Pulmonary artery endothelial cell (primary cell): ENCODE measurements around the gene RNPEP. TPM values are rescaled to one million over a fixed set of nuclear protein-coding genes. Genes with fewer than 3 reads are reported as not detected.
A peak's percentile ranks its signal among the peaks of the same experiment; 100 is the strongest.
"Not testable (repeated sequence)": the region's sequence is repeated elsewhere in the genome, so short reads cannot be mapped to it uniquely, and the experiment has no call there.

Experiments used
- DNase-seq: peaks from one replicate; pipeline ENCODE4 v3.0.0-alpha.2; 2011; ENCODE audit warnings: low read depth, low spot score
- total RNA-seq: library from RNA; depleted of rRNA; stranded (reverse); fragments of >200 nt; gene quantifications from 2 replicates; pipeline ENCODE4 v1.2.3, GENCODE V29; 2014

RNPEP gene, protein sequence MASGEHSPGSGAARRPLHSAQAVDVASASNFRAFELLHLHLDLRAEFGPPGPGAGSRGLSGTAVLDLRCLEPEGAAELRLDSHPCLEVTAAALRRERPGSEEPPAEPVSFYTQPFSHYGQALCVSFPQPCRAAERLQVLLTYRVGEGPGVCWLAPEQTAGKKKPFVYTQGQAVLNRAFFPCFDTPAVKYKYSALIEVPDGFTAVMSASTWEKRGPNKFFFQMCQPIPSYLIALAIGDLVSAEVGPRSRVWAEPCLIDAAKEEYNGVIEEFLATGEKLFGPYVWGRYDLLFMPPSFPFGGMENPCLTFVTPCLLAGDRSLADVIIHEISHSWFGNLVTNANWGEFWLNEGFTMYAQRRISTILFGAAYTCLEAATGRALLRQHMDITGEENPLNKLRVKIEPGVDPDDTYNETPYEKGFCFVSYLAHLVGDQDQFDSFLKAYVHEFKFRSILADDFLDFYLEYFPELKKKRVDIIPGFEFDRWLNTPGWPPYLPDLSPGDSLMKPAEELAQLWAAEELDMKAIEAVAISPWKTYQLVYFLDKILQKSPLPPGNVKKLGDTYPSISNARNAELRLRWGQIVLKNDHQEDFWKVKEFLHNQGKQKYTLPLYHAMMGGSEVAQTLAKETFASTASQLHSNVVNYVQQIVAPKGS
- 53.5 and 55.4 TPM in 2 replicates for total RNA-seq

DNA sequence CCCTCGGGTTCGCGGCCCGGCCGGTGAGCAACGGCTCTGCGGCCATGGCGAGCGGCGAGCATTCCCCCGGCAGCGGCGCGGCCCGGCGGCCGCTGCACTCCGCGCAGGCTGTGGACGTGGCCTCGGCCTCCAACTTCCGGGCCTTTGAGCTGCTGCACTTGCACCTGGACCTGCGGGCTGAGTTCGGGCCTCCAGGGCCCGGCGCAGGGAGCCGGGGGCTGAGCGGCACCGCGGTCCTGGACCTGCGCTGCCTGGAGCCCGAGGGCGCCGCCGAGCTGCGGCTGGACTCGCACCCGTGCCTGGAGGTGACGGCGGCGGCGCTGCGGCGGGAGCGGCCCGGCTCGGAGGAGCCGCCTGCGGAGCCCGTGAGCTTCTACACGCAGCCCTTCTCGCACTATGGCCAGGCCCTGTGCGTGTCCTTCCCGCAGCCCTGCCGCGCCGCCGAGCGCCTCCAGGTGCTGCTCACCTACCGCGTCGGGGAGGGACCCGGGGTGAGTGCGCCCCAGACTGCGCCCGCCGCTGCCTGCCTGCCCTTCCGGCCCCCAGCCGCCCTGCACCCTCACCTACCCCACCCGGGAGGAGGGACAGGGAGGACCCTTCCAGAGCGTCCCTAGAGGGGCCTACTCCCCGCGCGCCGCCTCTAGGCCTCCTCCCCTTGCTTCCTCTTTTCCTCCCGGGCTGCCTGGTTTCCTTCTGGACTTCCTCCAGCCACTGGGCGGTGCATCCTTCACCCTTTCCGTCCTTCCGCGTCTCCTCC lies at the start of gene RNPEP:
Gene RNPEP, plus strand, starts transcription at position 26 of the 757 bp plus-strand sequence. Its CDS starts 19 bp downstream, at position 45.
- no peak for DNase-seq

DNA sequence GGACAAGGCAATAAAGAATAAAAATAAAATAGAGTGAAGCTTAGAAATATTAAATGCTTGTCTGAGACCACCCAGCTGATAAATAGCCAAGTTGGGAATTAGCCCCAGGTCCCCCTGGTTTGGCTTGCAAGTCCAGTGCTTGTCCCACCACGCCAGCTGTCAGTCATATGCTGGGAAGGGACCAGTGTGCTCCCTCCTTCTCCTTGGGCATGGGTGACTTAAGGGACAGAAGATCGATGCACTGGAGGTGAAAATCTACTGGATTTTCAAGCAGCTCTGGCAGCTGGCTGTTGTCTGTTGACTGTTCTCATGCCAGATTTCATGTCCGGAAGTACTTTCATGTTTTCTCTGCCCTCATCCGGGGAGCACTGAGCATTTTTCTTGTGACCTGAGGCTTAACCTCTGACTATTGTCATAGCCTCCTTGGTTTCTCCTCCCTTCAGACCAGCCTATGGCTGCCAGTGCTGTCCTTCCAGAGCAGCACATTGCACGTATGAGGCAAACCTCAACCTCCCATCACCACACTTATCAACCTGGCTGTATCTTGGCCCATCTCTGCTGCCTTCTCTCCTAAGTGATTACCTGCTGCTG lies 48.5 kb upstream of the RNPEP start:
- DNase-seq = no peak

DNA sequence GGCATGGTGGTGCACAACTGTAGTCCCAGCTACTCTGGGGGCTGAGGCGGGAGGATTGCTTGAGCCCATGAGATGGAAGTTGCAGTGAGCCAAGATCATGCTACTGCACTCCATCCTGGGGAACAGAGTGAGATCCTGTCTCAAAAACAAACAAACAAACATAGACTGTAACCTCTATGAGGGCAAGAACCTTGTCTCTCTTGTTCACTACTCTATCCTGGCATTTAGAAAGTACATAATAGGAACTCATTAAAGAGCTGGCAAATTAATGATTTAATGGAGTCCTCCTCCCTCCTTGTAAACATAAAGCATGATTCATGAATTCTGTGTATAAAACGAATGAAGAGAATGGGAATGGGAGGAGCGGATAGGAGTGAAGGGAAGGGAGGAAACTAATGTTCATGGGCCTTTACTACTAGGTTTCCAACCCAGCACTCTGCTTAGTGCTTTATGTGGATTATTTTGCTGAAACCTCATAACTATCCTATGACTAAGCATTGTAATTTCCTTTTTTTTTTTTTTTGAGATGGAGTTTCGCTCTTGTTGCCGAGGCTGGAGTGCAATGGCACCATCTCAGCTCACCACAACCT lies 44.7 kb upstream of the RNPEP start:
- DNase-seq = peak; percentile 56

DNA sequence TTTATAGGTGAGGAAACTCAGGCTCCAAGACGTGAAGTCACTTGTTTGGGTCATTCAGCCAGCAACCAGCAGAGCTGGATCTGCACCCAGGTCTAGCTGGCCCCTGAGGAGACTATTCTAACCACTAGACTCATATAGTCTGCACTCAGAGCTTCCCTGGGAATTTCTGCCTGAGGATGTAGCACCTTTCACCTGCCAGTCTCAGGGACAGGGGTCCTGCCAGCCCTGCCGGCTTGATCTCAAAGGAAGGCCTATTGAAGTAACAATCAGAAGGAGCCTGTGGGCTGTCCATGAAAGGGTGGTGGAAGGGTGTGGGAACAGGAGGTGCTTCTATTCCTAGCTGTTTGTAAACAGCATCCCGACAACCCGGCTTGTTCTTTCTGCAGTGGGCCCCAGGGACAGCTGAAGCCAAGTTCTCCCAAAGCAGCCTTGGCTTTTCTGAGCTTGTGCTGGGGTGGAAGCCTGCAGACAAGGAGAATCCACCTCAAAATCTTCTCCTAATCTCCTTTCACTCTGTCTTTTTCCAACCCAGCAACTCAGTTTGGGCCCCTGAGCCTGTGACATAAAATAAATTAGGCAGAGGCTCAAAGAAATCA lies 43.9 kb upstream of the RNPEP start:
- DNase-seq = no peak

DNA sequence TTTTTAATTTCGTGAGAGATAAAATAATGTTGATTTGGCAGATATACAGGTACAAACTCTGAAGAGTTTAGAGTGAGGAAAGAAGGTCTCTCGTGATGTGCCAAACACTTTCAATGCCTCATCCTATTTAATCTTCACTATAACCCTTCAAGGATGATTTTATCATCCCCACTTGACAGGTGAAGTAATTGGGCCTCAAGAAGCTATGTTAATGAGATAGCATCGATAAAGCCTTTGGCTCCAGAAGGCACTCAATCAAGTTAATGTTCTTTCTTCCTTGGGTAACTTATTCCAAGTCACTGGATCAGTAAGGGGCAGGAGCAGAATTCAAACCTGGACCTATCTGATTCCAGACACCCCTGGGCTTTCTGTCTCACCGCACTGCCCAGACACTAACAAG lies 43.3 kb upstream of the RNPEP start:
- no peak for DNase-seq

DNA sequence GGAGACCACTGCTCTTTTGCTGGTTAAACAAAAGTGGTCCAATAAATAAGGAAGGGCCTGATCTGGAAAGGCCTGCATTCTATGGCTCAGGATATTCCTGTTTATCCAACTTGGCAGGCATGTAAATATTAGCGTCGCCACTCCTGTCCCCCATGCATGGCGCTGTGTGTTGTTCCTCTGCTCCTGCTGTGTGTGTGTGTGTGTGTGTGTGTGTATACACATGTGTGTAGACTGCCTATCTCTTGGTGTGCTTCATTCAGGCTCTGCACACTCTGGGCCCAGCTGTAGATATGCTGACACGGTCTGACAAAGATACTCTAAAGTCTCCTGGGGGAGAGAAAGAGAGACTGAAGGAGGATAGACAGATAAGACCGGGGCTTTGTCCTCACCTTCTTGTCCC lies 42.9 kb upstream of the RNPEP start:
- DNase-seq = no peak

DNA sequence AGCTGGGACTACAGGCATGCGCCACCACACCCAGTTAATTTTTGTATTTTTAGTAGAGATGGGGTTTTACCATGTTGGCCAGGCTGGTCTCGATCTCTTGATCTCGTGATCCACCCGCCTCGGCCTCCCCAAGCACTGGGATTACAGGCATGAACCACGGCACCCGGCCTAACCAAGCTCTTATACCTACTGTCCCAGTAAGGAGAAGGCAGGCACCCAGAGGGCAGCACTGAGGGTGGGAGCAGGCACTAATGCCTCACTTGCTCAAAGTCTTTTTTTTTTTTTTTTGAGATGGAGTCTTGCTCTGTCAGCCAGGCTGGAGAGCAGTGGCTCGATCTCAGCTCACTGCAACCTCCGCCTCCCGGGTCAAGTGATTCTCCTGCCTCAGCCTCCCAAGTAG lies 42.1 kb upstream of the RNPEP start:
- not testable (repeated sequence) for DNase-seq

DNA sequence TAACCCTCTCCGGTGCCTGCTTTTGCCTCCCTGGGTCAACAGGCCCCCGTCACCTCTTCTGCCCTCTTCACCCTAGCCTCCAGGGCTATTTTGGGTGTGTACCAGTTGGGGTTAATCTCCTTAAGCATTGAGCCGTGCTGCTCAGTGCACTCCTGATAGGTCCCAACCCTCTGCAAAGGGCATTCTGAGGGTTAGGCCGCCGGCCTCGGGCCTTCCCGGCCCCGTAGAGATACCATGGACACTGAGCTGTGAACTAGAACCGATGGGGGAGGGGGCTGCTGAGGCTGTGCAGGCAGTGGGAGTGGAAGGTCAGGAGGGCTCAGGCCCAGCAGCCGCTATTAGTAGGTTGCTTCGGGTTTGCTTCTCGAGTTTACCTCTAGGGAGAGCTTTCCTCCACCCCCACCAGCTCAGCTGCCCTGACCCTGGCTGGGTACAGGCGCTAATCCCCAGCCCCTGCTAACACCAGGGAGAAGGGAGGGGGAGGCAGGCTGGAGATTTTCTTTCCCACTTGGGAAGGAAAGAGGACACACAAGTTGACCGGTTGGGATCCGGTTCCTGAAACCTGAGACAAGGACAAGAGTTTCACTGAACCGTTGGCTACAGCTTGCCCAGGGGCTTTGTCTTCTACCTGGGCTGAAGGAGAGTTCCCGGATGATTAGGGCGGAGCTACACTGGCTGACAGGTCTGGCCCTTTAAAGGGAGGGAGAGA lies 40.9 kb upstream of the RNPEP start:
- DNase-seq = no peak

DNA sequence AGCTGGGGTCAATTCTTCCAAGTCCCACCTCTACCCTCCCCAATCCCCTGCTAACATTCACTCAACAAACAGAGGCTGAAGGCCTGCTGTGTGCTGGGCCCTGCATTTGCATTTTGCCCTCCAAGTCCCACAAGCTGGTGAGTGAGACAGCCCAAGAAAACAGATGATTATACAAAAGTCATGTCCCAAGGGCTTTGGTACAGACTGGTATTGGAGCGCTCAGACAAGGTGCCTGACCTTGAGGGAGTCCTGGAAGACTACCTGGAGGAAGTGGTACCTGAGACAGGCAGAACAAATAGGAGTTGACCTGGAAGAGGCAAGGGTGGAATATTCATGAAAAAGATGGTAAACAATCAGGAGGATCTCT lies 40.3 kb upstream of the RNPEP start:
- no peak for DNase-seq

DNA sequence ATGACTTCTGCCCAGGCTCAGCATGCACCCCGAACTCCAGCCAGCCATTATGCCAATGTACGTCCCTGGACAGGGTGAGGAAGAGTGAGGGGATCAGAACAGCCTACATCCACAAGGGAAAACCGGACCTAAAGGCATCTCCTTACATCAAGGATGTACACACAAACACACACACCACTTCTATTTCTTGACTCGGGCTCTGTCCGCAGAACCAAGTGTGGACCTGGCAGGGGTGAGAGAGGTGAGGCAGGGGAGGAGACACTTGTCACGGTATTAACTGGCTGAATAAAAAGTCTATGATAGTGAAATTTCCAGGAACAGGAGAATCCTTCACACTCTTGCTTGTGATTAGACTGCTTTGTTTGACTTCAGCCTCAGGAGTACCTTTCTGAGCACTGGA lies 38.4 kb upstream of the RNPEP start:
- DNase-seq = no peak

DNA sequence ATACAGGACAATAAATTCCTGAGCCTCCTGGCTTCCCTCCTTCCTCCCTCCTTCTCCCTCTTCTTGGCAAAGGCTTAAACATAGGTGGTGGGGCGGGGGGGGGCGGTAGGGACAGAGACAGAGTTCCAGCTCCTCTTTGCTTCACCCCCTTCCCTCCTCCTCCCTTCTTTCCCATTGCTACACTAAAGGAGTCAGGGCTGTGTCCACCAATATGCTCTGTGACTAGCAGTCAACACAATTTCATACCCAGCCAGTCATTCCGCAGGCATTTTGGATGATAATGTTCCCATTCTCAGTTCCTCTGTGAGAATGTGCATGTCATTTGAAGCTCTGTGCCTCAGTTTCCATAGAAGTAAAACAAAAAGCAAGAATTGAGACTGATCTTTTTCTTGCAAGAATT lies 37.8 kb upstream of the RNPEP start:
- no peak for DNase-seq

DNA sequence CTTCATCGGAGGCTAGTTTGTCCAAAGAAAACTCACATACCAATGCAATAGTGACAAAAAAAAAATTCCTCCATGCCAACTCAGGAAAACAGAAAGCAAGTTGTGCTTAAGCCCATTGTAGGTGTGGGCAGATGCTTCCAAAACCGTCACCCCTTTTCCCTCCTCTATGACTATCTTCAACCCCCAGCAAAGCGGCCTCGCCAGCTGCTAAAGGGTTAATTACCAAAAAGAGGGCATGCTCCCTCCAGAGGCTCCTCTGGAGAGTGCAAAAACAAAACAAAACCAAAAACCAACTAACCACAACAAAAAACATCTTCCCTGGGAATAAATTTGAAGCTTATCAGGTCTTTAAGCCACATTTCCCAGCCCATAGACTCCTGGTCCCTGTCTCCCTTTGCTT lies 37.3 kb upstream of the RNPEP start:
- no peak for DNase-seq

DNA sequence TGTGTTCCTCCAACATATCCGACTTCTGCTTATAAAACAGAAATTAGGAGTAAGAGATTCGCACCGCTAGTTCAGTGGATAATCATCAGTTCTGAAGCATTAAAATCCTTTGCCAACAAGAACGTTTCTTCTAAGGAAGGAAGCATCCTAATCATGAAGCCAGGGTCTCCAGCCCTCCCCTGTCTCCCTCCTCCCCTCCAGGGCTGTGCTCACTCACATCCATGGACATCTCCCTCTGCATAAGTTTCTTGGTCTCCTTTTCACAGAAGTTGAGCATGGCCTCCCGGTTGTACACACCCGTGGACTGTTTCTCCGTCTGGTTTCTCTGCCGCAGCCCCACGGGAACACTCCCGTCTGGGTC lies 36.6 kb upstream of the RNPEP start:
- no peak for DNase-seq

DNA sequence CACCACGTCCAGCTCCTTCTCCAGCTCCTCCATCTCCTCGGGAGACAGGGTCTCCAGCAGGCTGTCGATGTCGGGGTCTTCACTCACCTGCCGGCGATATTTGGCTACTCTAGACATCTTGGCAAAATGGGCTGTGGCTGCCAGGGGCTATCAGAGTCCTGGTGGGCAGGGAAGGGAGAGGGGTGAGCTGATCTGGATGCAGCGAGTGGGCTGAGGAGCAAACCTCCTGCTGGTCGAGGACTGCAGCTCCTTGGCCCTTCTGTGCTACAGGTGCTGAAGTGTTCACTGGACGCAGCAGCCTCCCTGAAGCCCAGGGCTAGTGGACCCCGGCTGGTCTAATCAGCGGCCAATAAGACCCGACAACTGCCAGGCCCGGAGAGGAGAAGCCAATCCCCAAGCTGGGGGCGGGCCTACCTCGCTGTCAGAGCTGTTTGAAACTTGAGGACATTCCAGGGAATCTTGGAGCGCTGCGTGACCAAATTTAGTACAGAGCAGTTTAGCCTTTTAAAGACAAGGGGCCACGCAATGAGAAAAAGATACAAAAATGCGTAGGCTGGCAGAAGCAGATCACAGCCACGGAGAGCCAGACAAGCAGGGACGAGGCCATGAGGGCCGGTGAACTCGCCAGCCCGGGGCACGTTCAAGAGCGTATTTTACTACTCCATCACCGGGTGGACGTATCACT lies 36.1 kb upstream of the RNPEP start, which contains the start of gene LMOD1:
Gene LMOD1, minus strand, starts transcription at position 325 of the 685 bp plus-strand sequence. Its CDS starts 208 bp downstream, at position 117.
- DNase-seq = peak; percentile 49

DNA sequence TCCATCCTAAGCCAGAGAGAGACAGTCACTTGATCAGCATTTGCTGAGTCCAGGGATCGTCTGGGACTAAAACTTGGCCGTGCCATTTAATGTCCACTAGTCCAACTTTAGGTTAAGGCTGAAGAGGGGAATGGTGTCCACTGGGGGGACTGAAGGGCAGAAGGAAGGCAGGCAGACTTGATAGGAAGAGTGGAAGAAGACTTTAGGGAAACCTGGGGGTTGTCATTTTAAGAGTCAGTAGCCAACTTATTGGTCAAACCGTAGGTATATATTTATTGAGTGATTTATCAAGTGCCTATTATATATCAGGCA lies 34.8 kb upstream of the RNPEP start:
- no peak for DNase-seq

DNA sequence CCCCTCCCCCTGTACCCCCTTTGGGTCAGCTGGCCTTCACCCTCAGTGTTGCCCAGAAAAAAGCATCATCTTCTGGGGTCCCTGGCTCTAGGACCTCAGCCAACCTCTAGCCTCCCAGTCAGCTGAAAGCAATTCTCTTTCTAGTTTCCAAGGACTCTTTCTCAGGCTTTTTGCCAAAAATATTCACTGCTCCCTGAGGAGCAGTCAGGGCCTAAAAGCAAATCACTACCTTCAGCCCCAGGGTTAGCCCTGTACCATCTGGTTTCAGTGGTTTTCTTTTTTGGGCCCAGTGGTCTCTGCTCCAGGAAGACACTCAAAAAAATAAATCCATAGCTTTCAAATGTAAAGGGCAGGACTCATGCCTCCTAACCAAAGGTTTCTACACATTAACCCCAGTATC lies 33.0 kb upstream of the RNPEP start:
- DNase-seq = no peak

DNA sequence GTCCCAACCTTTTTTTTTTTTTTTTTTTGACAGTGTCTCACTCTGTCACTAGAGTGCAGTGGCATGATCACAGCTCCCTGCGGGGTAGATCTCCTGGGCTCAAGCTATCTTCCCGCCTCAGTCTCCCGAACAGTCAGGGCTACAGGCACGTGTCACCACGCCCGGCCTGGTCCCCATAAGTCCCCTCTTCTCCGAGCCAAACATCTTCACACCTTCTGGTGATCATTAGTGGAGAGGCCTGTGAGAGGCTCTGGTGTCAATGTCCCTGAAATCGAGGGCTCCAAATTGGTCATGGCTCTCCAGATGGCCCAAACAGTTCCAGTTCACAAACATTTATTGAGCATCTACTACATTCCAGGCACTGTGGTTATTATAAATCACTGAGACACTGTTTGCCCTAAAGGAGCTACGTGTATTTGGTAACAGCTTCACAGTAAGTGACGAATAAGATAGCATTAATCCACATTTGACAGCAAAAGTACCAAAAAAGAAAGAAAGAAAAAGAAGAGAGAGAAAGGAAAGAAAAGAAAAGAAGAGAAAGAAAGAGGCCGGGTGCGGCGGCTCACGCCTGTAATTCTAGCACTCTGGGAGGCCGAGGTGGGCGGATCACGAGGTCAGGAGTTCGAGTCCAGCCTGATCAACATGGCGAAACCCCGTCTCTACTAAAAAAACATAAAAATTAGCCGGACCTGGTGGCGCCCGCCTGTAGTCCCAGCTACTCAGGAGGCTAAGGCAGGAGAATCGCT lies 28.0 kb upstream of the RNPEP start:
- DNase-seq = no peak

DNA sequence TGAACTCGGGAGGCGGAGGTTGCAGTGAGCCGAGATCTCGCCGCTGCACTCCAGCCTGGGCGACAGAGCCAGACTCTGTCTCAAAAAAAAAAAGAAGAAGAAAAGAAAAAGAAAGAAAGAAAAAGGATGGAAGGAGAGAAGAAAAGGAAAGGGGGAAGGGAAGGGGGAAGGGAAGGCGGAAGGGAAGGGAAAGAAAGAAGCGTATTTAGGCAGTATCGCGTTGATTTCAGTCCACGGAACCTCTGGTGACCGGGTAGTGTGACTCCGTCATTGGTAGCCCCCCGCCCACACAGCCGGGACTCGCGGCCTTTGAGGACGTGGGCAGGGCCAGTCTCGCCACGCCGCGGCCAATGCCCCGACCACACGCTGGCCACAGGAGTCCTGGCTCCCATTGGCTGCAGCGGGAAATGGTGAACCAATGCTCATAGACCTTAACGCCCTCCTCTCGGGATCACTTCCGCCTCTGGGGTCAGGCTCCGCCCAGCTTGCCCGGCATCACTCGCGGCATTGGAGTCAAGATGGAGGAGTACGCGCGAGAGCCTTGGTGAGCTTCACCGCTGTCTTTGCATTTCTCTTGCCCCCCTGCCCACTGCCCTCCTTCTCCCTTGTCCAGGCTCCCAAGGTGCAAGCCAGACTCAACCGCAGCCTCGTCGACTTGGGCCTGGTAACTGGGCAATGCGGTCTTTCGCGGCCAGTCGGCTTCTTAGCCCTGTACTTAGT lies 27.3 kb upstream of the RNPEP start, which contains the start of gene TIMM17A:
Gene TIMM17A, plus strand, starts transcription at position 495 of the 720 bp plus-strand sequence. Its CDS starts 24 bp downstream, at position 519.
- peak; percentile 96 for DNase-seq
